Stomach (tissue), 4 donors: ENCODE results near the gene DLX4.

Source experiments
- CTCF ChIP-seq, 7 experiments: fragments of 450-650 bp in 4 of 7; fragments of 200-600 bp in 3 of 7; sonication (generic) in 3 of 7; IDR thresholded peaks; one replicate each; pipeline ENCODE4 v1.5.1; 2016 to 2019; ENCODE audit warnings: antibody characterized with exemption in 7 of 7, control low read depth in 2 of 7, mild to moderate bottlenecking in 1 of 7
- EP300 ChIP-seq: sonication (generic); formaldehyde crosslinking; IDR thresholded peaks from one replicate; pipeline ENCODE4 v1.6.1; 2017; ENCODE audit warnings: antibody characterized with exemption
- POLR2A ChIP-seq, 4 donors: fragments of 450-650 bp; IDR thresholded peaks; one replicate each; pipeline ENCODE4 v1.6.1; 2016; ENCODE audit warnings: antibody characterized with exemption in 4 of 4, control low read depth in 2 of 4, mild to moderate bottlenecking in 1 of 4, moderate library complexity in 1 of 4
- POLR2AphosphoS5 ChIP-seq, 3 donors: sonication (generic); formaldehyde crosslinking; IDR thresholded peaks; one replicate each; pipeline ENCODE4 v1.6.1; 2016; ENCODE audit warnings: antibody characterized with exemption in 3 of 3

DNA sequence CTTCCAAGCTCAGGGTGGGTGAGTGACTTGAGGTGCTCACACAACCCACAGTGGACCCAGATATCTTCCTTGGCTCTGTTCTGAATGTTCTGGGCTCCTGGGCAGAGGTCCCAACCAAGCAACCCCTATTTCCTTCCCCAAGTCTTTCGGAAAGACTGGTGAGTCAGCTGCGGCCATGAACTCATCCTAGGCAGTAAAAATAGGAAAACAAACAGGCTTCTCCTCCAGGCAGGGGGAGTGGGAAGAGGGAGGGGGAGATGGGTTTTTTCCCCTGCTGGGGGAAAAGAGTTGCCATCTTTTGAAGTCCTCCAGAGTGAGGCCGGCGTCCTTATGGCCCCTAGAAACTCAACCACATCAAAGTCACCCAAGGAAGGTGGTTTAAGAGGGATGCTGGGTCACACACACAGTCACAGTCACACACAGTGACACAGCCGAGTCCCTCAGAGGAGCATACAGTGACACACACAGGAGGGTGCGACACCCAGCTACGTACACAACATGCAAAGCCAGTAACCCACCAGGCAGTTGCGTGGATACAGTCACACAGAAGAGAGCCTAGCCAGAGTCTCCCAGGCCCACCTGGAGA lies 16.0 kb upstream of the DLX4 start:
- TF ChIP-seq POLR2AphosphoS5 (IDR thresholded peaks at IDR 0.05) (no peak), EP300 (no peak), CTCF (IDR thresholded peaks at IDR 0.05) (no peak), POLR2A (IDR thresholded peaks at IDR 0.05) (no peak)
